HS-5 (cell line): ENCODE results near the gene SCP2.
"Not testable (repeated sequence)": the region's sequence is repeated elsewhere in the genome, so short reads cannot be mapped to it uniquely, and the experiment has no call there.

Experiments used
- DNase-seq: peaks from one replicate; pipeline ENCODE4 v3.0.0-alpha.2; 2012; ENCODE audit warnings: low read depth

SCP2 gene

GRCh38 chr1:52916241-52916975 lies 10.7 kb upstream of the SCP2 start:
- no peak for DNase-seq

- DNase-seq, result no peak
Measured at GRCh38 chr1:52917156-52917555, 9.9 kb upstream of the SCP2 start.

GRCh38 chr1:52917581-52917980 lies 9.5 kb upstream of the SCP2 start:
- no peak for DNase-seq

GRCh38 chr1:52918201-52918600 lies 8.9 kb upstream of the SCP2 start:
- no peak for DNase-seq

- DNase-seq, result no peak
Measured at GRCh38 chr1:52919051-52919722, 7.9 kb upstream of the SCP2 start.

GRCh38 chr1:52919723-52920483 lies 7.2 kb upstream of the SCP2 start:
- DNase-seq, result no peak

GRCh38 chr1:52920791-52921291 lies 6.2 kb upstream of the SCP2 start:
- DNase-seq, result no peak

GRCh38 chr1:52925571-52926005 lies 1.5 kb upstream of the SCP2 start:
- no peak for DNase-seq

GRCh38 chr1:52926864-52927211 lies 238 bp upstream of the SCP2 start:
- no peak for DNase-seq

GRCh38 chr1:52928015-52928404 lies 934 bp downstream of the SCP2 start:
- DNase-seq, result no peak

- DNase-seq, result no peak
Measured at GRCh38 chr1:52929019-52929418, 1.9 kb downstream of the SCP2 start.

- DNase-seq, result no peak
Measured at GRCh38 chr1:52937433-52938182, 10.5 kb downstream of the SCP2 start.

GRCh38 chr1:52938183-52938451 lies 11.0 kb downstream of the SCP2 start:
- DNase-seq, result no peak

- no peak for DNase-seq
Measured at GRCh38 chr1:52943876-52944416, 16.9 kb downstream of the SCP2 start.

- DNase-seq, result no peak
Measured at GRCh38 chr1:52944566-52944965, 17.5 kb downstream of the SCP2 start.

- no peak for DNase-seq
Measured at GRCh38 chr1:52947490-52947889, 20.4 kb downstream of the SCP2 start.

- DNase-seq, result not testable (repeated sequence)
Measured at GRCh38 chr1:52949602-52950001, 22.5 kb downstream of the SCP2 start.

GRCh38 chr1:52952112-52952511 lies 25.0 kb downstream of the SCP2 start:
- DNase-seq, result no peak

GRCh38 chr1:52955129-52955970 lies 28.3 kb downstream of the SCP2 start:
- DNase-seq, result peak; percentile 74

- no peak for DNase-seq
Measured at GRCh38 chr1:52963101-52963500, 36.0 kb downstream of the SCP2 start.

- no peak for DNase-seq
Measured at GRCh38 chr1:52967666-52968065, 40.6 kb downstream of the SCP2 start.
